Gastroesophageal sphincter (tissue), 4 donors: ENCODE data around the gene BRINP1. TPM values are rescaled to one million over a fixed set of nuclear protein-coding genes. Genes with fewer than 3 reads are reported as not detected.

Source experiments
- ATAC-seq: fragments of 150-250 bp; one replicate; pipeline ENCODE4 v1.9.1; 2016; ENCODE audit warnings: mild to moderate bottlenecking, moderate library complexity
- H3K27ac ChIP-seq, 4 donors: fragments of 200-600 bp; sonication (generic) in 3 of 4; 1 replicate in 3 of 4; 2 replicates in 1 of 4; pipeline ENCODE4 v1.5.1; 2016 to 2019
- H3K27me3 ChIP-seq: fragments of 200-600 bp; sonication (generic); one replicate; pipeline ENCODE4 v1.5.1; 2019
- H3K36me3 ChIP-seq, 2 donors: fragments of 200-600 bp; sonication (generic); one replicate each; pipeline ENCODE4 v1.5.1; 2019; ENCODE audit warnings: control low read depth in 1 of 2
- H3K4me1 ChIP-seq, 3 donors: fragments of 200-600 bp; sonication (generic); 1 replicate in 2 of 3; 2 replicates in 1 of 3; pipeline ENCODE4 v1.5.1; 2016 to 2019; ENCODE audit warnings: control low read depth in 2 of 3
- H3K4me3 ChIP-seq, 2 donors: fragments of 200-600 bp; sonication (generic); one replicate each; pipeline ENCODE4 v1.5.1; 2019; ENCODE audit warnings: mild to moderate bottlenecking in 1 of 2, moderate library complexity in 1 of 2
- H3K9me3 ChIP-seq, 3 donors: fragments of 200-600 bp; sonication (generic); one replicate each; pipeline ENCODE4 v1.5.1; 2017 to 2019; ENCODE audit warnings: control low read depth in 2 of 3
- EP300 ChIP-seq: sonication (generic); formaldehyde crosslinking; IDR thresholded peaks from one replicate; pipeline ENCODE4 v1.6.1; 2017; ENCODE audit warnings: antibody characterized with exemption, mild to moderate bottlenecking
- POLR2A ChIP-seq, 2 donors: fragments of 450-650 bp; IDR thresholded peaks; one replicate each; pipeline ENCODE4 v1.6.1; 2017; ENCODE audit warnings: antibody characterized with exemption in 2 of 2, mild to moderate bottlenecking in 2 of 2, moderate library complexity in 1 of 2
- POLR2AphosphoS5 ChIP-seq: sonication (generic); formaldehyde crosslinking; IDR thresholded peaks from one replicate; pipeline ENCODE4 v1.6.1; 2017; ENCODE audit warnings: antibody characterized with exemption
- WGBS, 2 donors: methylation state at CpG; one replicate each; pipeline ENCODE4 v1.1.5; 2018; ENCODE audit warnings: low coverage in 1 of 2; 5-methylcytosine and 5-hydroxymethylcytosine counted together
- total RNA-seq, 4 donors: library from RNA; depleted of rRNA; stranded (reverse); fragments of >200 nt; gene quantifications; one replicate each; pipeline ENCODE4 v1.1.0, GENCODE V29; 2016
- TF ChIP-seq, protein P1 (sequence below), 4 experiments: fragments of 200-600 bp in 2 of 4; fragments of 450-650 bp in 2 of 4; sonication (generic) in 1 of 4; IDR thresholded peaks; one replicate each; pipeline ENCODE4 v1.5.1; 2017 to 2019; ENCODE audit warnings: antibody characterized with exemption in 4 of 4, mild to moderate bottlenecking in 2 of 4, moderate library complexity in 2 of 4

BRINP1 gene
- total RNA-seq, 4 donors from 2014 or later, result 0.27 TPM; not detected in 3

DNA sequence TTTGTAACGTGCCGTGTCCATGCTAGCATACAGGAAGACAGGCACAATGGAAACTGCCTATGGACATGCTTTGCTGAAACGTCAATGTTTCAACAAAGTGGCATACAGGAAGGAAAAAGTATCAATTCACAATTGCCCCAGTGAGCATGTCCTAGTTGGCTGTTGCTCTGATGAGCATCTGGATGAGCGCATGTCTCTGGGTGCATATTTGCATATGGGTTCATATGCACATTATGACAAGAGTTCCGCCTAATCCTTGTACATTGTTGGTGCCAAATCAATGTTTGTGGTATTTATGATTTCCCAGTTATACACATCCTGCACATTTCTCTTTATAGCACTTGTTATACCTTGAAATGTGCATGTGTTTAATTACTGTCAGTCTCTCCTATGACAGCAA, 58.5 kb downstream of the BRINP1 start:
- Histone ChIP-seq H3K27ac (no peak overlapping the region), H3K4me1 (no peaks in the 10 kb centered on the region), H3K27me3 (peaks cover 5% of the 10 kb centered on the region), H3K4me3 (no peak overlapping the region), H3K9me3 (no peaks in the 10 kb centered on the region), H3K36me3 (no peaks in the 10 kb centered on the region)
- no peak for TF ChIP-seq POLR2AphosphoS5
- TF ChIP-seq EP300, result no peak
- no peak for TF ChIP-seq POLR2A (IDR thresholded peaks at IDR 0.05)
- TF ChIP-seq, protein P1, sequence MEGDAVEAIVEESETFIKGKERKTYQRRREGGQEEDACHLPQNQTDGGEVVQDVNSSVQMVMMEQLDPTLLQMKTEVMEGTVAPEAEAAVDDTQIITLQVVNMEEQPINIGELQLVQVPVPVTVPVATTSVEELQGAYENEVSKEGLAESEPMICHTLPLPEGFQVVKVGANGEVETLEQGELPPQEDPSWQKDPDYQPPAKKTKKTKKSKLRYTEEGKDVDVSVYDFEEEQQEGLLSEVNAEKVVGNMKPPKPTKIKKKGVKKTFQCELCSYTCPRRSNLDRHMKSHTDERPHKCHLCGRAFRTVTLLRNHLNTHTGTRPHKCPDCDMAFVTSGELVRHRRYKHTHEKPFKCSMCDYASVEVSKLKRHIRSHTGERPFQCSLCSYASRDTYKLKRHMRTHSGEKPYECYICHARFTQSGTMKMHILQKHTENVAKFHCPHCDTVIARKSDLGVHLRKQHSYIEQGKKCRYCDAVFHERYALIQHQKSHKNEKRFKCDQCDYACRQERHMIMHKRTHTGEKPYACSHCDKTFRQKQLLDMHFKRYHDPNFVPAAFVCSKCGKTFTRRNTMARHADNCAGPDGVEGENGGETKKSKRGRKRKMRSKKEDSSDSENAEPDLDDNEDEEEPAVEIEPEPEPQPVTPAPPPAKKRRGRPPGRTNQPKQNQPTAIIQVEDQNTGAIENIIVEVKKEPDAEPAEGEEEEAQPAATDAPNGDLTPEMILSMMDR (IDR thresholded peaks at IDR 0.05), result no peak
- no peak for ATAC-seq
- WGBS, 2 donors, result 59 to 64% methylated on average over 3 of the region's 5 CpGs

DNA sequence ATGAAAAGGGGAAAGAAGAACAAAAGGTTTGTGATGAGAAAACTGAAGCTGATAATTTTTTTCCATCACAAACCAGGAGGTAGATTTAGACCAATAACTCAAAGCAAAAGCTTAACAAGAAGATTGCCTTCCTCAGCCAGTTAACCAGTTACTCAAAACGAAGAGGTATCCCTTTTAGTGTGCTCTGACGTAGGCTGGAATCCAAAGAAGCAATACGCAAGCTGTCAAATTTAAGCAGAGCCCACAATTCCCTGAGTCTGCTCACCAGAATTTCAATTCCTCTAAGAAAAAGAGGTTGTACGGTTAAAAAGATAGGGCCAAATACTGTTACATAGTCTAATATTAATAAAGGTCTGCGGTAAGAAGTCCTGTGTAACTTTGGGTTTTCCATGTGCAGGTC, 61.8 kb downstream of the BRINP1 start:
- ATAC-seq, result no peak
- Histone ChIP-seq H3K4me1 (no peaks in the 10 kb centered on the region), H3K36me3 (no peaks in the 10 kb centered on the region), H3K9me3 (no peaks in the 10 kb centered on the region), H3K4me3 (no peak overlapping the region), H3K27ac (no peak overlapping the region), H3K27me3 (peaks cover 23% of the 10 kb centered on the region)
- 52 to 56% methylated on average over 5 of the region's 5 CpGs for WGBS, 2 donors
- TF ChIP-seq, protein P1 (IDR thresholded peaks at IDR 0.05), result no peak
- TF ChIP-seq POLR2A (IDR thresholded peaks at IDR 0.05) (no peak), POLR2AphosphoS5 (no peak), EP300 (no peak)

DNA sequence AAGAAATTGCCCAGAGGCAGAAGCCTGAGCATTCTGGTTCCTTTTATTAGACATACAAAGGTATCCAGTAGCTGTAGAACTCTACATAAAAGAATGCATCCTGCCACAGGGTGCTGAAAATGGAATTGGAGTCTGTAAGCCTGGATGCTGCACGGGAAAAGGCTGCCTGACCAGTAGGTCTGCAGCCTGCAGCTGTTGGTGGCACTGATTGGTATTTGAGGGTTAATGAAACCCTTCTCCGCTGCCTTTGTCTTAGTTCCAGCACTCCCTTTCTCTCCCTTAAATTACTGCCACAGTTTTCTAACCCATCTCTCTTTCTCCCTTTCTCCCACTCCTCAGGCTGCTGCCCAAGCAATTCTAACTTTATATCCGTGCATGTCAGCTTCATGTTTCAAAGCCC, 64.7 kb downstream of the BRINP1 start:
- Histone ChIP-seq H3K9me3 (no peaks in the 10 kb centered on the region), H3K4me1 (no peaks in the 10 kb centered on the region), H3K4me3 (no peak overlapping the region), H3K27ac (no peak overlapping the region), H3K27me3 (peaks cover 23% of the 10 kb centered on the region), H3K36me3 (no peaks in the 10 kb centered on the region)
- 36 to 40% methylated on average over 3 of the region's 3 CpGs for WGBS, 2 donors
- TF ChIP-seq POLR2A (IDR thresholded peaks at IDR 0.05), result no peak
- TF ChIP-seq EP300, result no peak
- TF ChIP-seq POLR2AphosphoS5, result no peak
- TF ChIP-seq, protein P1 (IDR thresholded peaks at IDR 0.05), result no peak
- ATAC-seq, result no peak

DNA sequence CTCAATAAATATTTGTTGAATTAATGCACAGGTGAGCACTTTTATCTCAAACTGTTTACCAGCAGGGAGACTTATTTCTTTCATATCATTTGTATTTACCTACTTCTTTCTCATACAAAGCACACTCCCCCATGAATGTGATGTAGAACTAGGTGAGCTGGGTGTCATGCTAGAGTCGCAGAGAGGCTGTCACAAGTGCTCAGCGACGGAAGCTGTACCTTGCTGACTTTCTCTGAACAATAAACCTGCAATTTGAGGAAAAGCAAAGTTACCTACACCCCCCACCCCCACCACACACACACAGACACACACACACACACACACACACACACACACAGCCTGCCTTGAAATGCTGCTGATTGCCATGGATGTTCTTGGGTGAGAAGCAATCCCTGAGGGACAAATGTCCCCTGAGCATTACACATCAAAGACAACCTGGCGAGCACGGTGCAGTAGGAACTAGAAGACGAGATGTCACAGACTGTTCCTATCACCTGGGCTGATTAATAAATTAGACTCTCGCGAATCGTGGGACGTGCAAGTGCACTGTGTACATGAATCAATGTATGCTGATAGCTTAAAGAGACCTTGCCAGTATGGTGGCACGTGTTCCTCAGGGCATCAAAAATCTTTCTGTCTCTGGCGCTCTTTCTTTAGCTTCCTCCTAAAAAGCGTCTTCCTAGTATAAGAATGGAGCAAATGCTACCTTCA, 66.1 kb downstream of the BRINP1 start:
- no peak overlapping the region for H3K4me3 ChIP-seq
- no peaks in the 10 kb centered on the region for H3K36me3 ChIP-seq
- no peak overlapping the region for H3K27ac ChIP-seq
- H3K27me3 ChIP-seq, result peaks cover 23% of the 10 kb centered on the region
- ATAC-seq, result no peak
- H3K9me3 ChIP-seq, result no peaks in the 10 kb centered on the region
- 71 to 93% methylated on average over 9 to 13 of the region's 13 CpGs for WGBS, 2 donors
- H3K4me1 ChIP-seq, result no peaks in the 10 kb centered on the region
- TF ChIP-seq, protein P1 (IDR thresholded peaks at IDR 0.05), result no peak
- no peak for TF ChIP-seq EP300
- TF ChIP-seq POLR2A (IDR thresholded peaks at IDR 0.05), result no peak
- TF ChIP-seq POLR2AphosphoS5, result no peak
